NCI-H2081 (cell line): ENCODE data around the gene XIRP1.

Experiments
- DNase-seq, 2 experiments: peaks; one replicate each; lab custom pipeline; 2025; lab: John Stamatoyannopoulos, UW

The XIRP1 gene

DNA sequence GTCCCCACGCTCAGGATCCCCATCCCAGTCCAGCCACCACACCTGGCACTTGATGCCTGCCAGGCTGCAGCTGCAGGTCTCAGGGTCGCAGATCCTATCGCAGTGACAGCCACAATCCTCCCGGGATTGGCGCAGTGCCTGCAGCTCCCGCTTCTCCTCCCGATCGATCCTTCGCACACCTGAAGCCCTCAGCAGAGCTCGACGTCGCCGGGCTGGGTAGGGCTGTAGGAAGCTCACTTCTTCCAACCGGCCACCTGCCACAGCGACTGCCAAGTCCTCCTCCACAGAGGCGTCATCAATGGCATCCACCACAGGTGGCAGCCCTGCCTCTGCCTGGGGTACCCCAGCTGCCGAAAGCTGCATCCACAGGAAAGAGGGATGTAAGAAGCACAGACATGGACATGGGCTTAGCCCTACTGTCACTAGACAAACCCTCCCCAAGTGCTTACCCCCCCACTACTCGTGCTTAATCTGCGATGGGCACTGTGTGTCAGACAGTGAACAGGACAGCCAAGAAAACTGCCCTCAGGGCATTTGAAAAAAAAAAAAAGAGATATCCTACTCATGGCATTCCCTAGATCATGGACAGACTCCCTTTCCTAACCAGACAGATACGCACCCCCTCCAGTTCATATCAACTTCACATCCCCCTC, 48.2 kb downstream of the XIRP1 start:
- peak; percentile 74 to 91 for DNase-seq

DNA sequence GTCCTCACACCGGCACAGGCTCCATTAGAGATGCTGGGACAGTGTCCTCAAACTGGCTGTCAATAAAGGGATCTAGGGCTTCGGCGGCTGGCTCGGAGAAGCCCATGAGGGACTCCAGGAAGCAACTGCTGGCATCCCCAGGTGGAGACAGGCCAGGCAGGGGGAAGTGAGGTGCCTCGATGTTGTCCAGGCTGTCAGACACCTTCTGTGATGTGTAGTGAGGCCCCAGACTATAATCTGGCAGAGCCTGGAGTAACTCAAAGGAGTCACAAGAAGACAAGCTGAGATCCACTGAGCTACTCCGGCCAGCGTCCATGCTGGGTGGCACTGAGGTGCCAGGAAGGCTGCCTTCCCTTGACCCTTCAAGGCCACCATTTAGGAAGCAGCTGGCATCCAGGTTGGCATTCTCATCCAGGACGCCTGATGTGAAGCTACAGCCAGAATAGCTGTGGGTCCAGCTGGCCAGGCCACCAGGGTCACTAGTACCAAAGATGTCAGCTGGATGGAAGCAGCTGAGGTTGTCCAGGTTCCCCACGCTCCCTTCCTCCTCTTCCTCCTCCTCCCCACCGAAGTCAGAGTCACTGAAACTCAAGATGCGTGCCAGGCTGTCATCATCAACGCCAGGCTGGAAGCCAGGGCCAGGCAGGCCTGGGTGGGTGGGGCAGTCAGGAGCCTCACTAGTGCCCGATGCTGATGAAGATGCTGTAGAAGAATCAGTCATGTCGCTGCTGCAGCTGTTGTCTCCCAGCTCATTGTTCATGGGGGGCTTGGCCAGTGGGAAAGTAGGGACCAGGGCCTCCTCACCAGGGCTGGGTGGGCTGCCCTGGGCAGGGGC, 49.1 kb downstream of the XIRP1 start:
- DNase-seq: no peak

DNA sequence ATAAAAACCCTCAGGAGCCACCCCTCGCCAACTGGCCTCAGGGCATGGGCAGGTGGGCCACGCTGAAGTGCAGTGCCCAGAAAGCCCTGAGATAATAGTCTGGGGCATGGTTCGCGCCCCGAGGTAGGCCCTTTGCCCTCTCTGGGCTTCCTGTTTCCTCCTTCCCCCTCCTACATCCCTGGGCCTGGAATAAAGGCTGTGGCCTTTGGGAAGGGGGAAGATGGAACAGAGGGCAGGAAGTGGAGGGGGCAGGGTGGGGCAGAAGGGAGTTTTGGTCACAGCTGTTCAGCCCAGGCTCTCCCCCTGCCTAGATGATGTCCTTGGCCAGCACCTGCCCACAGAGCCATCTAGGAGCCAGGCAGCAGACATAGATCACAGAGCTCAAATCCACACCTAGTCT, 50.3 kb downstream of the XIRP1 start:
- peak; percentile 92 to 96 for DNase-seq

DNA sequence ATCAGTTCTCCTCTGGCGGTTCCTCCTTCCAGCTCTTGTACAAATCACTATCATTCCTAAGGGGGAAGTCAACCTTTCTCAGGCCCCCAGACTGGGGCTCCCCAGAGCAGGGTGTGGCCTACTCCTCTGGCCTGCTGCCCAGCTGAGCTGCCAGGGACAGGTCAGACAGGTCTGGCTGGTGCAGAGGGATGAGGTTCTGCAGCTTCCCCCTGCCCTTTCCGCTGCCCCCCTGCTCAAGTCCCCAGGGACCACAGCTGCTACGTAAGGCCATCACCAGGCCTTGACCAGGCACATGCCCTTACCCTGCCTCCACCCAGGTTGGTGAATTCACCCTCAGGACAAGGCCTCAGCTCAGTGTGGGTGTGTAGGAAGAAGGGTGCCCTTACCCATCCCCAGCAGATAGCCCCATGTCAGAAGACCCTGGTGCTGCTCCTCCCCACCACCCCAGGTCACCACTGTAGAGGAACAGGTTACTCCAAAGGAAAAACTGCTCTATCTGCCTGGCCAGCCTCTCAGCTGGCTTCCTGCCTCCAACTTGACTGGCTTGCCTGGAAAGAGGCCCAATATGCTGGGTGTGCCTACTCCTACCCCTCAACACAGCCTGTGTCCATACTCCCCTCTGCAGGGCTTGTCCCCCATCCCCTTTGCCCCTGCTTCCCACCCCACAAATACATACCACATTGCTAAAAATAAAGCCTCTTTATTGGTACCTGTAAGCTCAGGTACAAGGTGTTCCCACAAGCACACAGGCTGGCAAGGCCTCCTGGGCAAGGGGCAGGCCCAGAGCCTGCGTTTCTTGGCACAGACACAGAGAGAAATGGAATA, 51.0 kb downstream of the XIRP1 start:
- DNase-seq: peak in 1 of 2 experiments; percentile 49

DNA sequence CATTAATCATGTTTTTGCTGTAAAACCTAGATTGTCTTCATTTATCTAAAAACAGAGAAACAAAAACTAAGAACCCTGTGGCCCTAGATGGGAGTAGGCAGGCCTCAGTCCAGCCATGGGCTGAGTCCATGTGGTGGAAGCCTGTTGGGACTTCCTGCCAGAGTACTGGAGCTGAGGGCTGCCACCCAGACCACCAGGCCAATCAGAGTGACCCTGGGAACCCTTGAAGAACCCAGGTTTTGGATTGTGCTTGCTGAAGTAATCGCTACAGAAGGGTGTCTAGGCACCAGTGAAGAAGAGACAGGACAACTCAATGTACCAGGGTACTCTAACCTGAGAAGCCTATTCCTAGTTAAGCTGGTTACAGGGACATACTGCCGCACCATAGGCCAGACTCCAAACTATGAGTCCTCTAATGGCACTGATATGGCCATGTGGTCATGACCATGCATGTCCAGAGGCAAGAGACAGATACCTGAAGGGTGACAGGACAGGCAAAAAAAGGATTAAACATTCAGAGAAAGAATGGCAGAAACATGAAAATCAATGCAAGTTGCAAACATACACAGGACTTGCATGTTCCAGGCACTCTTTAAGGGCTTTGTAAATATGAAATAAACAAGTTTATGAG, 51.9 kb downstream of the XIRP1 start:
- DNase-seq: no peak

DNA sequence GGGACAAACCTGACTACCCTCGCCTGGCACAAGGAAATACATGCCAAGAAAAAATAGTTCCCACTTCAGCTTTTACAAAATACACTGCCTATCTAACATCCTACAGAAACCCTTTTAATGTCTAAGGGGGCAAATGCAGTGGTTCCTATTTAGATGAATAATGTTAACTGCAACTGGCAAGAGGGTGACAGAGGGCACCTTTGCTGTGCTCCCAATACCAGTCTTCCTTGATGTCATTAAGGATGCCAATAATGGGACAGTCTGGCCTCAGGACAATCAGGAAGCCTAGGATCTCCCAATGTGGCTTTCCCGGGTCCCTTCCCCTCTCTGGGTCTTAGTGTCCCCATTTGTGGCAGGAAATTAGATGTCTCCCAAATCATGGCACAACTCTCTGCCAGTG, 53.0 kb downstream of the XIRP1 start:
- DNase-seq: no peak

DNA sequence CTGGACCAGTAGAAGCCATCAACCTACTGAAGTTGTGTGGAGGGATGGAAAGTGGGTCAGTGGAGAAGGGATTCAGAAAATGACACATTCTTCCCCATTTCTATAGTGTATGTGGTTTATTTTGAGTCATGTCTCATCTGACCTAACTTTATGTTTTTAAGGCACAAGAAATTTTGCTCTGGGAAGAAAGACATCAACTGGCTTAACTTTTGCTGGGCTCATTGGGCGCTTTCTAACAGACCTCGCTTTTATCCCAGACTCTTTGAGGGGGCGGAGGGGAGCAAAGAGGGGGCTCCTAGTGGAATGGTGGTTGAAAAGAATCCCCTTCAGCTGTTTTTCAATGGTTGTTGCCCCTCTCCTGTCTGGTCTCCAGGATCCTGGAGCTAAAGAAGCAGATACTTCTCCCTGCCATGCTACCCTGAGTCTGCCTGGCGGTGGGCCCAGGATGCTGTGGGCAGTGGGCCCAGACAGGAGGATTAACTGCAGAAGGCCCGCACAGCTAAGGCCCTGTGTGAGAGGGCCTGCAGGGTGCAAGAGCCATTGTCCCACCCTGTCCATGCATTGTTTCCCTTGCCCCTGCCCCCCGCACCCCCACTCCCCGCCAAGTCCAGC, 53.5 kb downstream of the XIRP1 start:
- peak in 1 of 2 experiments; percentile 36 for DNase-seq

DNA sequence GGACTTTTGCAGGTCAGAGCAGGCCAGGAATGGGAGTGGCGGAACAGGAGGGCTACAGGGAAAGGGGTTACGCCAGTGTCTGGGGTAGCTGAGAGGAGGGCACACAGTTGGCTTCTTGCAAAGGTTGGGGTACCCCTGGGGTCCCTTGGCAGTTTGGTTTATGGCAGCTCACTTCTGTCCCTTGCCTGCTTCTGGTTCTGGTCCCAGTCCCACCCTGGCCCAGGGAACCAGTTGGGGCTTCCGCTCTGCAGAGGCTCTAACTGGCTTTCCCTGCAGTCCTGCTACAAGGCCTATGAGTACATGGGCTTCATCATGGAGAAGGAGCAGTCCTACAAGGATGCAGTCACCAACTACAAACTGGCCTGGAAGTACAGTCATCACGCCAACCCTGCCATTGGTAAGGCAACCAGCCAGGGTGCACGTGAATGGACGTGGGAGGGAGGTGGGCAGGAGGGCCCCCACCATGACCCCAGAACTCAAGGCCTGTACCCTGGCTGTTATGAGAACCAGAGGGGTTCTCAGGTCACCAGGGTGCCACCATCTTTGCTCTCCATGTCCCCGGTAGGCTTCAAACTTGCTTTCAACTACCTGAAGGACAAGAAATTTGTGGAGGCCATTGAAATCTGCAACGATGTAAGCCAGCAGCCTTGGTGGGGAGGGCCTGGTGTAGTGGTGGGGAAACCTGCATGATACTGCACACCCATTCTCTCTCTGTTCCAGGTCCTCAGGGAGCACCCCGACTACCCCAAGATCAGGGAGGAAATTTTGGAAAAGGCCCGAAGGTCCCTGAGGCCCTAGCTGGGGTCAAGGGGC, 54.2 kb downstream of the XIRP1 start:
- no peak for DNase-seq

DNA sequence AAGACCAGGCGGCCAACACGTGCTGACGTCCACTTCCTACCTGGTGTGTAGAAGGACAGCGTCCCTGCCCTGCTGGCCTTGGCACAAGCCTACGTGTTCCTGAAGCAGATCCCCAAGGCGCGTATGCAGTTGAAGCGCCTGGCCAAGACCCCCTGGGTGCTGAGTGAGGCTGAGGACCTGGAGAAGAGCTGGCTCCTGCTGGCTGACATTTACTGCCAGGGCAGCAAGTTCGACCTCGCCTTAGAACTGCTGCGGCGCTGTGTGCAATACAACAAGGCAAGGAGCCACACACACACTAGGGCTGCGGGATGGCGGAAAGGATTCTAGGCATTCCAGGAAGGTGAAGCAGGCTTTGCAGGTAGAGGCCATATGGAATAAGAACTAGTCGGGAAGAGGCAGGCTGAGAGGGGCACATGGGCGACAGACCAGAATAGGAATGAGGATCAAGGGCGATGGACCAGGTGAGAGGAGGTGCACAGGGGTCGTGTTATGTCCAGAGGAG, 54.9 kb downstream of the XIRP1 start:
- DNase-seq: no peak

DNA sequence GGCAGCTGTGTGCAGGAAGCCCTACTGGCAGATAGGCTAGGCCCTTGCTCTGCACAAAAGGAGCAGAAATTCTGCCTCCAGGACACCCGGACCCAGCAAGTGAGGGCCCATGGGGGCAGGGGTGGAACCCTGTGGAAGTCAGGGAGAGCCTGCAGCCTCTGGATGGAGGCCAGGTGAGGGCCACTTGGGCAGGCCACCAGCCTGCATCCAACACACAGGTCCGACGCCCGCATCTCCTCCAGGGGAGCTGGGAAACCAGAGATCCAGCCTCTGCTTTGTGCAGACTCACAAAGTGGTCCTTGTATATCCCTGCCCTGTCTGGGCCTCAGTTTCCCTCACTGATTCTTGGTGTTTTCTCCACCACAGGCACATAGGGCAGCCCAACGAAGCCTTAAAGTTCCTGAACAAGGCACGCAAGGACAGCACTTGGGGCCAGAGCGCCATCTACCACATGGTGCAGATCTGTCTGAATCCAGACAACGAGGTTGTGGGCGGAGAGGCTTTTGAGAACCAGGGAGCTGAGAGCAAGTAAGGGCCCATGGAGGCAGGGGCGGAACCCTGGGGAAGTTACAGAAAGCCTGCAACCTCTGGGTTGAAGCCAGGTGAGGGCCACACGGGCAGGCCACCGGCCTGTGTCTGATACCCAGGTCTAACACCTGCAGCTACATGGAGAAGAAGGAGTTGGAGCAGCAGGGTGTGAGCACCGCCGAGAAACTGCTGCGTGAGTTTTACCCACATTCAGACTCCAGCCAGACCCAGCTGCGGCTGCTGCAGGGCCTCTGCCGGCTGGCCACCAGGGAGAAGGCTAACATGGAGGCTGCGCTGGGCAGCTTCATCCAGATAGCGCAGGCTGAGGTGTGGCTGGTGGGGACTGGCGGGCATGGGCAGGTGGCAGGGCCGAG, 55.6 kb downstream of the XIRP1 start:
- no peak for DNase-seq

DNA sequence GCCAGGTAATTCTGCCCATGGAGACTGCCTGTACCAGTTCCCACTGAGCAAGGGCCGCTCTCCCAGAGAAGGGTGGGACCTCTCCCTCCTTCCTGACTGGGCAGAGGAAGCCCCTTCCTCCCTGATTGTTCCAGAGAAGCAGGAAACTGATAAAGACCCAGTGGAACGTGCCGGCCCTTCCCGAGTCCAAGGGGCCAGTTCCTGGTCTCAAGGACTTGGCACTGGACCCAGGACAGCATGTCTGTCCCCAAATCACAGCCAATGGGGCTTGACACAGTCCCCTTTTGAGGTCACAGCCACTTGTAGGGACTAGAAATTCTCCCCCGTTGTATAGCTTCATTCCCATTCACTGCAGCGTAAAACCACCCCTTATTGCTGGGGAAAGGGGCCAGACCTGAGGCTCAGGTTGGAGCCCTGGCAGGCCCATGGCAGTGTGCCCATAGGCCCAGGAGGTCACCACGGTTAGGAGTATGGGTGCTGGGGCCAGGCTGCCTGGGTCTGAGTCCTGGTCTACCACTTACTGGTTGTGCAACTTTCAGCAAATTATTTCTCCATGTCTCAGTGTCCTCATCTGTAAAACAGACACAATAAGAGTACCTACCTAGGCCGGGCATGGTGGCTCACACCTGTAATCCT, 57.1 kb downstream of the XIRP1 start:
- DNase-seq: no peak

DNA sequence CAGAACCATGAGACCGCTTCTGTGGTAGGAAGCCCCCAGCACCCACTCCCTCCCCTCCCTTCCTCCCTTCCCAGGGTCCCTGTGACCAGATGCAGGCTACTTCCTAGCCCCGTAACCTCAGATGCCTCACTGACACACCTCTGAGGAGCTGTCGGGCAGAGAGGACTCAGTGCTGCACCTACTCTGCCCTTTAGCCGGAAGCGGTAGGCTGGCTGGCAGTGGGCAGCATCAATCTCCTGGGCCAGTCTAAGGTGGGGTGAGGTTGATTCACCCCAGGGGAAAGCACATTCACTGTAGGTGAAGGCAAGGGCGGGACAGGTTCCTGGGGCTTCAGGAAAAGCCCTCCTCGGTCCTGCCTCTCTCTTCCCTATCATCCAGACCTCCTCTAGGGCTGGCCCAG, 58.1 kb downstream of the XIRP1 start:
- DNase-seq: no peak

DNA sequence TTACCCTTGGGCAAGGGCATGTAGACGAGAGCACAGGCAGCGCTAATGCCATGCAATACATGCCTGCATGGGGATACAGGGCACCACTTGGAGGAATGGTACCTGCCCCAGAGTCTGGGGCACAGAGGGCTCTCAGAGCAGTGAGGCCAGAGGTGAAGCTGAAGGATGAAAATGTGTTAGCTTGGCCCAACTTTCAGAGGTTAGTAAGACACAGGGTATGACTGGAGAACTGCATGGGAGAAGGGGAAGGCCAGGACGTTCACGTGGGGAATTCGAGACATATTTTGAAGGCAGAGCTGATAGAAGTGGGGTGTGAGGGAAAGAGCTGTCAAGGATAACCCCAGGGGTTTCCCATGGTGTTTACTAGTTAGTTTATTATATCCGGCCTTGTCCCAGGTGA, 58.6 kb downstream of the XIRP1 start:
- no peak for DNase-seq
